NCI-H460 (cell line): Measurements from ENCODE around the gene TRPM8. TPM values are rescaled to one million over a fixed set of nuclear protein-coding genes. Genes with fewer than 3 reads are reported as not detected.

Experiments used
- DNase-seq: peaks from one replicate; pipeline ENCODE4 v3.0.0-alpha.2; 2016; ENCODE audit warnings: low read depth; ENCODE audit errors: extremely low read depth
- total RNA-seq: library from RNA; depleted of rRNA; stranded (reverse); fragments of >200 nt; shearing (Covaris generic); gene quantifications from 2 replicates; pipeline ENCODE4 v1.2.3, GENCODE V29; 2014

Gene TRPM8
- total RNA-seq, 1 experiment from 2014 or later = not detected

- no peak for DNase-seq
Measured at GRCh38 chr2:233972941-233973575, 55.9 kb downstream of the TRPM8 start.

DNA sequence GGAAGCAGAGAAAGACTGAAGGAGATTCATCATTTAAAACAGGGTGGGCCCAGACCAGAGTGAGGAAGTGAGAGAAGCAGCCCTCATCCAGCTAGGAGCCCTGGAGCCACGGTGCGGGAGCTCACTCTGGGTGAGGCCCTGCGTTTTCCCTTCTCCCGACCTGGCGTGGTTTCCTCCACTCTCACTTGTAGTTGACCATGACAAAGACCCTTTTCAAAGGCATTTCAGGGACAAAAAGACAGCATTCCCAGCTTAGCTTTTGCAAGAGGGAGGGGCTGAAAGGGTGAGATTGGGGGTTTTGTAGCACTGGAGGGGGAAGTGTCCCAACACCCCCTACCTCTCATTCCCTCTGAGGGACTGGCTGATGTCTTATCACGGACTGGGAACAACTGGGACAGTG is 56.6 kb downstream of the TRPM8 start:
- DNase-seq = no peak

GRCh38 chr2:233974530-233975071 is 57.4 kb downstream of the TRPM8 start:
- peak; percentile 31 for DNase-seq

GRCh38 chr2:233976087-233976486 is 58.9 kb downstream of the TRPM8 start:
- no peak for DNase-seq

- DNase-seq = peak; percentile 63
Measured at GRCh38 chr2:233976690-233977294, 59.6 kb downstream of the TRPM8 start.

DNA sequence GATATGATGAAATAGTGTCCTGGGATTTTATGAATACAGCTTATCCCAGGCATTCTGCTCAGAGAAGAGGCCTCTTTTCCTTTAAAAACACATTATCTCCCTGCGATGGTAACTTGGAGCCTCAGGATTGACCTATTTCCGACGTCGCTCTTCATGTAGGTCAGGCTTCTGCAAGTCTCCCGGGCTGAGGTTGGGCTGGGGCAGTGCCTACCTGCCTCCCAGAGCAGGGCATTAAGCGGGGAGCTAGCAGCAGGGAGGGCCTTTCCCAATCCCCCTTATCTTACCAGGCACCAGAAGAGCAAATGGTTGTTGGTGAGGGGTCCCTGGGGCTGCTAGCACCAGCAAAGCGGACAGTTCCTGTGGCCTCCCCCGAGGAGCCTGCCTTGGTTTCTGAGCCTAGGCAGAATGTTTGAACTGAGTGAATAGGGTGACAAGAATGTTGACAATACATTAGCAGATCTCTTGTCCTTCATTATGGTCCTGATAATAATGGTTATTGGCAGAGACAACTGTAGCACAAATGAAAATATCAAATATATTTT is 60.2 kb downstream of the TRPM8 start:
- no peak for DNase-seq

GRCh38 chr2:233979748-233980147 is 62.6 kb downstream of the TRPM8 start:
- no peak for DNase-seq

GRCh38 chr2:233980955-233981561 is 63.9 kb downstream of the TRPM8 start:
- DNase-seq = no peak

GRCh38 chr2:233981574-233982420 is 64.6 kb downstream of the TRPM8 start:
- DNase-seq = no peak

- no peak for DNase-seq
Measured at GRCh38 chr2:233982421-233983121, 65.4 kb downstream of the TRPM8 start.

DNA sequence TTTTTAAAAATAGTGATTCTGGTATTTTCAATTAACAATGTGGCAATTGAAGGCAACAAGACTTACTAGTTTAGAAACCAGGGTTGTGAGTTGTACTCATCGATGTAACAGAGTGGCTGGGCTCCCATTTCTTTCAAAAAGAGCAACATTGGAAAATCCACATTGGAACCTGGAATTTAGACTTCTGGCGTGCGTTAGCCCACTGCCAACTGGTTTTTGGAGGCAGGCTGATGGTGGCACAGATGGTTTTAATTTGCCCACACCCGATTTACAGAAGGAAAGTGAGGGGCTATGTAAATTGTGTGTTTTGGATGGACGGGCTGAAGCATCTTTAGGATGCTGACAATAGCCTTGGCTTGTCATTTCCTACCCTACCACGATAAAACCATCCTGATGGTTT is 66.3 kb downstream of the TRPM8 start:
- no peak for DNase-seq

DNA sequence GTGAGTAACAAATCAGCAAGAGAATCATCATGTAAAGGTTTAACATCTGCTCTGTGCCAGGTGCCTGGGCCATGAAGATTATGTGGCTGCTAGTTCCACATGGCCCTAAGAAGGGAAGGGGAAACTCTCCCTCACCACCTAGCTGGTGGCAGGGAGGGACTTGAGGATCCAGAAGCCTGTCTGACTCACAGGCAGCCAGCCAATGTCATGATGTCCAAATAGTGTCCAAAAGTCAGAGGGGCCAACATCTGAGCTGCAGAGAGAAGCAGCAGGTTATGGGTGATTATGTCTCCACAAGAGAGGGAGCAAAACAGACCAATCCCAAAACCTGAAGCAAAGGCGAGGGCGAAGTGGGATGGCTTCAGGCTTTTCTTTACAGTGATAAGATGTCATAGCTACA is 71.4 kb downstream of the TRPM8 start:
- no peak for DNase-seq

DNA sequence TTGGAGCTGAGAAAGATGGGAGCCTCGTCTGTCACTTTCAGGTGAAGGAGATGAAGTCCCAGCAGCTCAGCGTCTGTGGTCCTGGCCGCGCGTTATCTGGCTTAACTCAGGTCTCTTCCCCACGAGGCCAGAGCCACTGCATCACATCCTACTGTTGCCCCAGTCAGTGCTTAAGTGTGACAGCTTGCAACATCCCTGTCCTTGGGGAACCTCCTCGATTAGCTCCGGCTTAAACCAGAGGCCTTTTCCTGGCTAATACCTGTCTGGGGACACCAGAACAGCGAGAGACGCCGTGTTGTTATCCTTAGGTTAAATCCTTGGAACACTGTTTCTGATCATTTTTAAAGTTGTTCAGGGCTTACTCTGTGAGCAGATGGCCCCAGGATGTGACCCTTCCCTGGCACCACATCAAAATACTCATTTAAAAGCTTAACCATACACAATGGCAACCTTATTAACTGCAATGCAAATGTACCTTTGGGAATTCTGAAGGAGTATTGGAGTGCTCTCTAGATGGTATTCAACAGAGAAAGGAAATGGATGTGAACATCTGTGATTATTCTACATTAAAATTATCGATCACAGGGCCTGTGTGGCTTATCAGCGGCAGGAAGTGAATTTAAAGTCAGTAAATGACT is 72.2 kb downstream of the TRPM8 start:
- DNase-seq = no peak

DNA sequence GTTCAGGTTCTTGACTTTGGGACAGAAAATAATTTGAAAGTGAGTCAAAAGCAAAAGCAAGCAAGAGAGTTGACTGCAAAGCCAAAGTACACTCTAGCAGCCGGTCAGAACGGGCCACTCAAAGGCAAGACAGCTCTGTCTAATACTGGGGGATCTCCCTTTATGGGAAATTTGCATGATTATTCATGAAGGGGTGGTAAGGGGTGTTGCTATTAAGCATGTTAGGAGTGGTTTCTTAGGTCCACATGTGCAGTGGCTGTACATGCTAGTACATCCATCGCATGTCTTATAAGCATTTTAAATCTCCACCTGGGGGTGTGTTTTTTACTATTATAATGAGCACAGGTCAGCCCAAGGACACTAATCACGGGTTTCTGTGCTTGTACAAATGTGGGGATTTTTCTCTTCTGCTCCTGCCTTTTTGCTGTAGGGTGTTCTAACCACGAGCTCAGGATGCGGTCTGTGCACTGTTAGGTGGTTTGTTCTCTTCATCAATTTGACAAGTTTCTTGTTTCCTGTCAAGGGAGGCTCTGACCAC is 73.2 kb downstream of the TRPM8 start:
- no peak for DNase-seq

DNA sequence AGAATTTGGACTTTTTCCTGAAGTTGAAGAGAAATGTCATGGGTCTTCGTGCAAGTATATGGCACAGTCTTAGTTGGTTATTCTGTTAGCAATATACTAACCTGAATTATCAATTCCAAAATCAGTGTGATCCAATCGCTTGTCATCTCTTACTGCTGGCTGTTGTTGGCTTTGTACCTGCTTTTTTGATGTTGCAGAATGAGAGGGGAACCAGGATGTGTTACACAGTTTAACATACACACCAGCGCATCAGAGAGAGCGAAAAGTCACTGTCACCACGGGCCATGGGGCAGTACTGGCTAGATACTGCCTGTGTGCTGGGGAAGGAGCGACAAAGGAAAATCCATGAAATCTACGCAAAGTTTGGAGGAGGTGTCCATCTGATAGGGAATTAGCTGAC is 74.0 kb downstream of the TRPM8 start:
- no peak for DNase-seq

GRCh38 chr2:233992513-233993217 is 75.5 kb downstream of the TRPM8 start:
- no peak for DNase-seq

DNA sequence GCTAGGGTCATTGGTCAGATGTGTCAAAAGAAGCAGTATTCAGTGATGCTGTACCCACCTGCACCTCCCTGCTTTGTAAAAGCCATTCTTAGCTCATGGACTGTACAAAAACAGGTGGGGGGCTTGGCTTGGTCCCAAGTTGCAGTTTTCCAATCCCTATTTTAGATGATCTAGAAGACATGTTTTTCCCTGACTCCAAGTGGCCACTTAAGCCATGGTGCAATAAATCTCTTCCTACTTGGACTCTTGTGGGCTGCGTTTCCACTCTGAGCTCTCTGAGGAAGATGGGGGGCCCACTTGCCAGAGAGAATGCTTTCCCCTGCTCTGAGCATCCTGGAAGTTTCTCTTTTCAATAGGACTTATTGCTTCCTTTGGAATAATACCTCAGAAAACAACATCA is 76.3 kb downstream of the TRPM8 start:
- DNase-seq = no peak

- no peak for DNase-seq
Measured at GRCh38 chr2:233994151-233994550, 77.0 kb downstream of the TRPM8 start.

DNA sequence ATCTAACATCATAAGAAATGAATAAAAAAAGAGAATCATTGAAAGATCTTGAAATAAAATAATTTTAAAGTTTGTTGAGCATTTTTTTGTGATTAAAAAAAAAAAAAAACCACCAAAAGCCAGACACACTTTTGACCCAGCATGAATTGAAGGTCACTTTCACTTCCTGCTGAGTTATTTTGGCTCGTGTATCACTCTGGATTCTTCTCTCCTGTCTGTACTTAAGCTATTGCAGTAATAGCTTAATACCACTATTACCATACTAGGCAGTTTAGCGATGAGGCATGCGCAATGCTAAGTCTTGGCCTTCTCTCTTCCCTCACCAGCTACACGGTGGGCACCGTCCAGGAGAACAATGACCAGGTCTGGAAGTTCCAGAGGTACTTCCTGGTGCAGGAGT is 78.8 kb downstream of the TRPM8 start:
- DNase-seq = no peak
